SU-DHL-6 (cell line): ENCODE measurements around the gene LONRF2.

Experiments used
- H2AFZ ChIP-seq: fragments of 200-600 bp; sonication (generic); 2 replicates; pipeline ENCODE4 v1.6.1; 2014; ENCODE audit warnings: low read depth, mild to moderate bottlenecking, moderate library complexity, mixed read lengths, antibody characterized with exemption, low read length; ENCODE audit not compliant: severe bottlenecking
- H3F3A ChIP-seq: fragments of 200-600 bp; shearing (Covaris generic); 2 replicates; pipeline ENCODE4 v1.6.0; 2016; ENCODE audit warnings: antibody characterized with exemption, mild to moderate bottlenecking; ENCODE audit not compliant: insufficient read depth
- H3K27ac ChIP-seq: fragments of 200-600 bp; sonication (generic); 2 replicates; pipeline ENCODE4 v1.5.1; 2016; ENCODE audit warnings: low read depth, mild to moderate bottlenecking, low read length, moderate library complexity, mixed read lengths
- H3K27me3 ChIP-seq: fragments of 200-600 bp; sonication (generic), shearing (Covaris generic); 2 replicates; pipeline ENCODE4 v1.6.0; 2014; ENCODE audit warnings: mild to moderate bottlenecking, low read length
- H3K36me3 ChIP-seq: fragments of 200-600 bp; sonication (generic); 2 replicates; pipeline ENCODE4 v1.6.1; 2014; ENCODE audit warnings: mild to moderate bottlenecking, low read length, mixed read lengths
- H3K4me2 ChIP-seq: fragments of 300-600, 200-600 bp; shearing (Covaris generic), sonication (generic); 2 replicates; pipeline ENCODE4 v1.6.0; 2014; ENCODE audit warnings: low read length, low read depth, mild to moderate bottlenecking; ENCODE audit not compliant: poor library complexity, severe bottlenecking
- H3K4me3 ChIP-seq: fragments of 200-600 bp; sonication (generic); 2 replicates; pipeline ENCODE4 v1.5.1; 2014; ENCODE audit warnings: antibody characterized with exemption, low read length, mild to moderate bottlenecking, mixed read lengths; ENCODE audit not compliant: insufficient read depth, poor library complexity, severe bottlenecking
- H3K79me2 ChIP-seq: fragments of 200-600 bp; sonication (generic); 2 replicates; pipeline ENCODE4 v1.6.1; 2014; ENCODE audit warnings: mild to moderate bottlenecking, low read length, moderate library complexity; ENCODE audit not compliant: insufficient read depth
- H3K9ac ChIP-seq: fragments of 200-600 bp; sonication (generic); 2 replicates; pipeline ENCODE4 v1.7.0; 2014; ENCODE audit warnings: mild to moderate bottlenecking, low read length
- H3K9me2 ChIP-seq: fragments of 200-600 bp; sonication (generic); replicated peaks from 2 replicates; pipeline ENCODE4 v1.6.1; 2014; ENCODE audit warnings: low read length; ENCODE audit not compliant: insufficient read depth
- H3K9me3 ChIP-seq: fragments of 200-600 bp; sonication (generic); 2 replicates; pipeline ENCODE4 v1.6.1; 2014; ENCODE audit warnings: low read length, mixed read lengths; ENCODE audit not compliant: insufficient read depth
- H4K20me1 ChIP-seq: fragments of 200-600 bp; sonication (generic); 2 replicates; pipeline ENCODE4 v1.6.1; 2014; ENCODE audit warnings: low read depth, mild to moderate bottlenecking, antibody characterized with exemption, low read length, moderate library complexity, mixed read lengths
- EZH2phosphoT487 ChIP-seq: fragments of 200-600 bp; sonication (generic), shearing (Covaris generic); conservative IDR thresholded peaks from 2 replicates; pipeline ENCODE4 v1.6.1; 2018; ENCODE audit warnings: mild to moderate bottlenecking, antibody characterized with exemption, low read length, moderate library complexity, mixed read lengths
- TF ChIP-seq, protein P1 (sequence below): fragments of 200-600 bp; sonication (generic); IDR thresholded peaks from one replicate; pipeline ENCODE4 v1.5.1; 2017; ENCODE audit warnings: antibody characterized with exemption, mild to moderate bottlenecking, low read length, moderate library complexity; ENCODE audit not compliant: insufficient read depth, poor library complexity, severe bottlenecking

LONRF2 gene

DNA sequence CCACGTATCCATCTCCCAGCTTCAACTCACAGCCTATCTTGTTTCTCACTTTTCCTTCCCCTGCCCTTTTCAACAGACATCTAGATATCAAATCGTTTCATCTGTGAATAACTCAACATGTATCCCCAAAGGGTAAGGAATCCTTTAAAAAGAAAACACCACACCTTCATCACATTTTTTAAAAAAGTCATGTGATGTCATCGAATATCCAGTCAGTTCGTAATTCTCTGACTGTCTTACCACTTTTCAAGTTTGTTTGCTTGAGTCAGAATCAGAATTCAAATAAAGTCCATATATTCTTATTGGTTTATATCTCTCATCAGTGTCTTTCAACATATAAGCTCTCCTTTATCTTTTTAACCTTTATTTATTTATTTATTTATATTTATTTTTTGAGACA, 5.4 kb upstream of the LONRF2 start:
- no peak for TF ChIP-seq EZH2phosphoT487
- TF ChIP-seq, protein P1, sequence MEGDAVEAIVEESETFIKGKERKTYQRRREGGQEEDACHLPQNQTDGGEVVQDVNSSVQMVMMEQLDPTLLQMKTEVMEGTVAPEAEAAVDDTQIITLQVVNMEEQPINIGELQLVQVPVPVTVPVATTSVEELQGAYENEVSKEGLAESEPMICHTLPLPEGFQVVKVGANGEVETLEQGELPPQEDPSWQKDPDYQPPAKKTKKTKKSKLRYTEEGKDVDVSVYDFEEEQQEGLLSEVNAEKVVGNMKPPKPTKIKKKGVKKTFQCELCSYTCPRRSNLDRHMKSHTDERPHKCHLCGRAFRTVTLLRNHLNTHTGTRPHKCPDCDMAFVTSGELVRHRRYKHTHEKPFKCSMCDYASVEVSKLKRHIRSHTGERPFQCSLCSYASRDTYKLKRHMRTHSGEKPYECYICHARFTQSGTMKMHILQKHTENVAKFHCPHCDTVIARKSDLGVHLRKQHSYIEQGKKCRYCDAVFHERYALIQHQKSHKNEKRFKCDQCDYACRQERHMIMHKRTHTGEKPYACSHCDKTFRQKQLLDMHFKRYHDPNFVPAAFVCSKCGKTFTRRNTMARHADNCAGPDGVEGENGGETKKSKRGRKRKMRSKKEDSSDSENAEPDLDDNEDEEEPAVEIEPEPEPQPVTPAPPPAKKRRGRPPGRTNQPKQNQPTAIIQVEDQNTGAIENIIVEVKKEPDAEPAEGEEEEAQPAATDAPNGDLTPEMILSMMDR: no peak
- Histone ChIP-seq H4K20me1 (no peaks in the 10 kb centered on the region), H3K9me3 (no peaks in the 10 kb centered on the region), H3K27me3 (no peaks in the 10 kb centered on the region), H3K9me2 (no peaks in the 10 kb centered on the region), H3K27ac (no peak overlapping the region), H3K4me3 (no peak overlapping the region), H3K9ac (no peak overlapping the region), H3K36me3 (no peaks in the 10 kb centered on the region), H3F3A (no peaks in the 10 kb centered on the region), H3K79me2 (no peaks in the 10 kb centered on the region), H3K4me2 (no peak overlapping the region), H2AFZ (no peak overlapping the region)

DNA sequence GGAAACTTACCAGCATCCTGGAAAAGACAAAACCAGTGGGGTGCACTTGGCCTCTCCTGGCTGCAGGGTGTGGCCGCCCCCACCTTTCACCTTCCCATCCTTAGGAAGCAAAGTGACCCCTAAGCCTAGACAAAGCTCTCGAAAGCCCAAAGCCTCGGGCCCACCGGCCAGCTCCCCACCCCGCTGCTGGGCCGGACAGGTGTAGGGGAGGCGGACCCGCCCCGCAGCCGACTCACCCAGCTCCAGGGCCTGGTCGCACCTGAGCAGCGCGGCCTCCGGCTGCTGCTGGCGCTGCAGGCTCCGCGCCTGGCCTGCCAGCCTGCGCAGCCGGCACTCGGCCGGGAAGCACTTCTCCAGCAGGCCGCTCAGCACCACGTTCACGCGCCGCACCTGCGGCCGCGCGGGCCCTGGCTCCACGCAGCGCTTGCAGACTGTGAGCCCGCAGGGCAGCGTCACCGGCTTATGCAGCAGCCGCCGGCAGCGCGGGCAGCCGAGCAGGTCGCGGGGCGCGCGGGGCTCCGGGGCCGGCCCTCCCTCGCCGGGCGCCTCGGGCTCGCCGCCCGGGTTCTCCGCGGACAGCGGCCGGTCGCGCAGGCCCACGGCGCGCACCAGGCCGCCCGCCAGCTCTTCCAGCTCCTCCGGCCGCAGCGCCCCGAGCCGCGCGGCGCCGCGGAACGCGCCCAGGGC, 979 bp downstream of the LONRF2 start:
- Histone ChIP-seq H3K27ac (no peak overlapping the region), H3K9me3 (peaks cover 15% of the 10 kb centered on the region; the same call in 1 of the 2 replicates), H3K9ac (no peak overlapping the region), H4K20me1 (no peaks in the 10 kb centered on the region), H3K36me3 (no peaks in the 10 kb centered on the region), H3K79me2 (no peaks in the 10 kb centered on the region), H2AFZ (no peak overlapping the region), H3K4me2 (no peak overlapping the region), H3K27me3 (no peaks in the 10 kb centered on the region; the same call in 1 of the 2 replicates), H3F3A (no peaks in the 10 kb centered on the region), H3K4me3 (no peak overlapping the region), H3K9me2 (no peaks in the 10 kb centered on the region)
- TF ChIP-seq, protein P1: no peak
- no peak for TF ChIP-seq EZH2phosphoT487

DNA sequence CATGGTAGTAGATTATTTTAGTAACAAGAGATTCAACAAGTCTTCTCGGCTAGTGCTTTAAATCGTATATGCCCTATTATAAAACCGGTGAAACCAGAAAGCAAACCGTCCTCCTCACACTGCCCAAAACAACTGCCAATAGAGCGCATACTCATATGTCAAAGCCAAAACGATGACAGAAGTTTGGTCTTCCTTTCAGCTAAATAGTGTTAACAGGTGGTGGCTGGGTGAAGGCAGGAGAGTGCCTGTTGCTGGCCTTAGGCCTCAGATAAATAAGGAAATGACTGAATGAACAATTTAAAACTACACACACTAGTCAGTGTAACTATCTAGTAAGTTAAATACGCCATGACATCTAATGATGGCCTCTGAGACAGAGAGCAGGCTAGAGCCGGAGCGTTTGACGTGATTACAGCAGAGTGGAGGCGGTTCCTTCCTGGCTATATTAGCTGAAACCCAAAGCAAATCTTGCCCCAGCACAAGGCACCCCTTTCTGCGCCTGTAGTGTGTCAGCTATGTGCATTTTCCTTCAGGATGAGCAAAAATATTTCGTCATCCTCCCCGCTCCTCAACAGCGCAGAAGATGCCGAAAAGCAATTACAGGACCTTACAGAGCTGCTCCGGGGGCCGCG, 1.6 kb downstream of the LONRF2 start:
- Histone ChIP-seq H3K9me2 (no peaks in the 10 kb centered on the region), H3K4me2 (no peak overlapping the region), H4K20me1 (no peaks in the 10 kb centered on the region), H2AFZ (no peak overlapping the region), H3K79me2 (no peaks in the 10 kb centered on the region), H3K9ac (no peak overlapping the region), H3K36me3 (no peaks in the 10 kb centered on the region), H3K27me3 (no peaks in the 10 kb centered on the region; the same call in 1 of the 2 replicates), H3K4me3 (no peak overlapping the region), H3F3A (no peaks in the 10 kb centered on the region), H3K9me3 (peaks cover 15% of the 10 kb centered on the region; the same call in 1 of the 2 replicates), H3K27ac (no peak overlapping the region)
- TF ChIP-seq, protein P1: no peak
- no peak for TF ChIP-seq EZH2phosphoT487
